ENCODE data around the gene GYS1. TPM values are rescaled to one million over a fixed set of nuclear protein-coding genes. Genes with fewer than 3 reads are reported as not detected.
A peak's percentile ranks its signal among the peaks of the same experiment; 100 is the strongest.

The GYS1 gene
- total RNA-seq, 4 donors from 2014 or later: 33.3 to 39.3 (median 37.3) TPM

- H3K27me3 ChIP-seq: no peaks in the 10 kb centered on the region
- intact Hi-C loops (cut with DNase I): no loop called here
- no peak for DNase-seq (ENCODE audit: extremely low spot score)
These were observed 31.5 kb downstream of the GYS1 start for GRCh38 chr19:48961673-48962028.

GRCh38 chr19:48961051-48961649, 32.0 kb downstream of the GYS1 start:
- DNase-seq (ENCODE audit: extremely low spot score): no peak
- intact Hi-C loops (cut with DNase I): no loop called here
- peak overlapping the region in 3 of 4 donors; percentile 93 to 94 (median 93) for H3K27ac ChIP-seq (replicated peaks in 1 of 4)
- peaks cover 23 to 41% (median 37%) of the 10 kb centered on the region in 4 donors for H3K4me1 ChIP-seq
- TF ChIP-seq POLR2A (IDR thresholded peaks at IDR 0.05; ENCODE audit: low read depth) (no peak), POLR2AphosphoS5 (IDR thresholded peaks at IDR 0.05) (no peak), EP300 (IDR thresholded peaks at IDR 0.05) (no peak), CTCF (IDR thresholded peaks at IDR 0.05) (no peak)
- no peaks in the 10 kb centered on the region for H3K27me3 ChIP-seq
- 89% methylated on average over 19 of the region's 19 CpGs for WGBS
- H3K36me3 ChIP-seq: peaks cover 2 to 30% (median 7%) of the 10 kb centered on the region in 4 donors
- no peak overlapping the region for H3K4me3 ChIP-seq
- no peaks in the 10 kb centered on the region for H3K9me3 ChIP-seq

More at GRCh38 chr19:48961673-48962028, 31.5 kb downstream of the GYS1 start:
- peaks cover 7 to 33% (median 11%) of the 10 kb centered on the region in 4 donors for H3K36me3 ChIP-seq
- no peak for TF ChIP-seq POLR2A (IDR thresholded peaks at IDR 0.05; ENCODE audit: low read depth)
- no peak for TF ChIP-seq POLR2AphosphoS5 (IDR thresholded peaks at IDR 0.05)
- no peak for TF ChIP-seq EP300 (IDR thresholded peaks at IDR 0.05)
- no peak for TF ChIP-seq CTCF (IDR thresholded peaks at IDR 0.05)
- 76% methylated on average over 6 of the region's 12 CpGs for WGBS
- peaks cover 28 to 43% (median 39%) of the 10 kb centered on the region in 4 donors for H3K4me1 ChIP-seq
- H3K27ac ChIP-seq (replicated peaks in 1 of 4): peak overlapping the region; percentile 92 to 94 (median 93)
- H3K9me3 ChIP-seq: no peaks in the 10 kb centered on the region
- H3K4me3 ChIP-seq: no peak overlapping the region

GRCh38 chr19:48959341-48960239, 33.5 kb downstream of the GYS1 start:
- intact Hi-C loops (cut with DNase I): no loop called here
- no peak overlapping the region for H3K4me3 ChIP-seq
- 78% methylated on average over 16 of the region's 16 CpGs for WGBS
- H3K9me3 ChIP-seq: no peaks in the 10 kb centered on the region
- no peak for TF ChIP-seq EP300 (IDR thresholded peaks at IDR 0.05)
- TF ChIP-seq POLR2A (IDR thresholded peaks at IDR 0.05; ENCODE audit: low read depth): no peak
- no peak for TF ChIP-seq POLR2AphosphoS5 (IDR thresholded peaks at IDR 0.05)
- no peak for TF ChIP-seq CTCF (IDR thresholded peaks at IDR 0.05)
- H3K4me1 ChIP-seq: peaks cover 27 to 47% (median 43%) of the 10 kb centered on the region in 4 donors
- H3K36me3 ChIP-seq: peaks cover 0 to 31% (median 3%) of the 10 kb centered on the region in 4 donors
- H3K27ac ChIP-seq (replicated peaks in 1 of 4): no peak overlapping the region
- DNase-seq (ENCODE audit: extremely low spot score): no peak
- H3K27me3 ChIP-seq: no peaks in the 10 kb centered on the region

- 96% methylated on average over 8 of the region's 8 CpGs for WGBS
- no peak for DNase-seq (ENCODE audit: extremely low spot score)
- Histone ChIP-seq H3K27me3 (no peaks in the 10 kb centered on the region), H3K4me1 (peaks cover 17 to 38% (median 35%) of the 10 kb centered on the region in 4 donors), H3K27ac (replicated peaks in 1 of 4) (no peak overlapping the region), H3K4me3 (no peak overlapping the region), H3K9me3 (no peaks in the 10 kb centered on the region), H3K36me3 (peaks cover 0 to 31% (median 3%) of the 10 kb centered on the region in 4 donors)
- TF ChIP-seq POLR2A (IDR thresholded peaks at IDR 0.05; ENCODE audit: low read depth) (no peak), CTCF (IDR thresholded peaks at IDR 0.05) (no peak), EP300 (IDR thresholded peaks at IDR 0.05) (no peak), POLR2AphosphoS5 (IDR thresholded peaks at IDR 0.05) (no peak)
- intact Hi-C loops (cut with DNase I): no loop called here
These were observed 35.1 kb downstream of the GYS1 start for GRCh38 chr19:48958006-48958405.
